Adrenal gland (tissue), 5 donors: ENCODE results near the gene NDUFB4.

Experiments
- CTCF ChIP-seq, 6 experiments: fragments of 450-650 bp in 4 of 6; fragments of 200-600 bp in 2 of 6; sonication (generic) in 1 of 6; IDR thresholded peaks; 1 replicate in 5 of 6; 2 replicates in 1 of 6; pipeline versions ENCODE4 v1.5.1 to v1.8.0; 2016 to 2021; ENCODE audit warnings: antibody characterized with exemption in 6 of 6, mild to moderate bottlenecking in 2 of 6, moderate library complexity in 1 of 6
- POLR2A ChIP-seq, 2 donors: fragments of 450-650 bp; IDR thresholded peaks; one replicate each; pipeline ENCODE4 v1.6.1; 2017; ENCODE audit warnings: antibody characterized with exemption in 2 of 2, mild to moderate bottlenecking in 2 of 2, moderate library complexity in 1 of 2
- donor health status: DM: no; HTN: no; CAD: no.

GRCh38 chr3:120595788-120596115 is 384 bp upstream of the NDUFB4 start:
- TF ChIP-seq CTCF (IDR thresholded peaks at IDR 0.05) (no peak), POLR2A (IDR thresholded peaks at IDR 0.05) (no peak)
